ENCODE results near the gene KIAA1755.

Gene KIAA1755

GRCh38 chr20:38222923-38223742, 37.4 kb downstream of the KIAA1755 start:
- Histone ChIP-seq H3K27ac (no peak overlapping the region), H3K36me3 (replicated peaks) (peaks cover 95% of the 10 kb centered on the region), H3K4me3 (ENCODE audit: low read depth, low read length) (no peak overlapping the region), H3K27me3 (replicated peaks) (no peaks in the 10 kb centered on the region)
- in situ Hi-C loops (cut with HindIII; ENCODE audit: low pct_ligation_motif_present, low sequenced_read_pairs), result no loop called here
- TF ChIP-seq CTCF (IDR thresholded peaks at IDR 0.05; ENCODE audit: low read depth, low read length, missing control alignments), result no peak
- DNase-seq, result no peak

GRCh38 chr20:38222231-38222922, 38.2 kb downstream of the KIAA1755 start:
- H3K36me3 ChIP-seq (replicated peaks), result peaks cover 91% of the 10 kb centered on the region
- no peaks in the 10 kb centered on the region for H3K27me3 ChIP-seq (replicated peaks)
- H3K27ac ChIP-seq, result no peak overlapping the region
- no peak overlapping the region for H3K4me3 ChIP-seq (ENCODE audit: low read depth, low read length)
- DNase-seq, result peak; percentile 69
- in situ Hi-C loops (cut with HindIII; ENCODE audit: low pct_ligation_motif_present, low sequenced_read_pairs), result no loop called here
- TF ChIP-seq CTCF (IDR thresholded peaks at IDR 0.05; ENCODE audit: low read depth, low read length, missing control alignments), result peak; percentile 99

- Histone ChIP-seq H3K4me3 (ENCODE audit: low read depth, low read length) (no peak overlapping the region), H3K36me3 (replicated peaks) (peaks cover 88% of the 10 kb centered on the region), H3K27ac (no peak overlapping the region), H3K27me3 (replicated peaks) (no peaks in the 10 kb centered on the region)
- in situ Hi-C loops (cut with HindIII; ENCODE audit: low pct_ligation_motif_present, low sequenced_read_pairs), result no loop called here
- TF ChIP-seq CTCF (IDR thresholded peaks at IDR 0.05; ENCODE audit: low read depth, low read length, missing control alignments), result peak; percentile 95
- no peak for DNase-seq
These were observed 39.4 kb downstream of the KIAA1755 start for GRCh38 chr20:38221119-38221589.

GRCh38 chr20:38220587-38221118, 39.9 kb downstream of the KIAA1755 start:
- in situ Hi-C loops (cut with HindIII; ENCODE audit: low pct_ligation_motif_present, low sequenced_read_pairs), result no loop called here
- Histone ChIP-seq H3K4me3 (ENCODE audit: low read depth, low read length) (no peak overlapping the region), H3K27me3 (replicated peaks) (no peaks in the 10 kb centered on the region), H3K27ac (no peak overlapping the region), H3K36me3 (replicated peaks) (peaks cover 85% of the 10 kb centered on the region)
- DNase-seq, result no peak
- no peak for TF ChIP-seq CTCF (IDR thresholded peaks at IDR 0.05; ENCODE audit: low read depth, low read length, missing control alignments)

- H3K4me3 ChIP-seq (ENCODE audit: low read depth, low read length), result no peak overlapping the region
- TF ChIP-seq CTCF (IDR thresholded peaks at IDR 0.05; ENCODE audit: low read depth, low read length, missing control alignments), result no peak
- DNase-seq, result no peak
- peaks cover 79% of the 10 kb centered on the region for H3K36me3 ChIP-seq (replicated peaks)
- H3K27me3 ChIP-seq (replicated peaks), result no peaks in the 10 kb centered on the region
- peak overlapping the region; percentile 70 for H3K27ac ChIP-seq
- in situ Hi-C loops (cut with HindIII; ENCODE audit: low pct_ligation_motif_present, low sequenced_read_pairs), result no loop called here
These were observed 41.3 kb downstream of the KIAA1755 start for GRCh38 chr20:38219006-38219950.

Measured in brain microvascular endothelial cell (primary cell).